Kidney (tissue), 14 donors: ENCODE results near the gene DEXI. TPM values are rescaled to one million over a fixed set of nuclear protein-coding genes. Genes with fewer than 3 reads are reported as not detected.

ENCODE experiments used
- DNase-seq, 5 donors: peaks; one replicate each; pipeline ENCODE4 v3.0.0-alpha.2; 2013 to 2020
- FAIRE-seq: peaks from 2 replicates; lab custom pipeline; 2012; peaks lifted over from hg19 to GRCh38; lab: Jason Lieb, UNC
- H3K27ac ChIP-seq, 2 donors: one replicate each; pipeline ENCODE4 v1.7.0; 2013; ENCODE audit warnings: low read depth in 2 of 2, low read length in 2 of 2, inconsistent platforms in 1 of 2
- H3K27me3 ChIP-seq: one replicate; pipeline ENCODE4 v1.7.1; 2013; ENCODE audit warnings: low read length, inconsistent platforms; ENCODE audit not compliant: control insufficient read depth, insufficient read depth
- H3K36me3 ChIP-seq, 3 donors: one replicate each; pipeline versions ENCODE4 v1.7.0 to v1.7.1; 2013; ENCODE audit warnings: low read length in 3 of 3, control low read depth in 1 of 3, inconsistent platforms in 1 of 3; ENCODE audit not compliant: insufficient read depth in 3 of 3, control insufficient read depth in 2 of 3
- H3K4me1 ChIP-seq, 3 donors: one replicate each; pipeline versions ENCODE4 v1.7.0 to v1.7.1; 2013; ENCODE audit warnings: low read length in 3 of 3, inconsistent platforms in 1 of 3, low read depth in 1 of 3; ENCODE audit not compliant: control insufficient read depth in 2 of 3, insufficient read depth in 2 of 3
- H3K4me3 ChIP-seq, 3 donors: one replicate each; pipeline versions ENCODE4 v1.7.0 to v1.8.1; 2013; ENCODE audit warnings: low read length in 3 of 3, control low read depth in 1 of 3, inconsistent platforms in 1 of 3
- H3K9ac ChIP-seq, 3 donors: one replicate each; pipeline versions ENCODE4 v1.7.0 to v1.7.1; 2013; ENCODE audit warnings: low read length in 3 of 3, control low read depth in 1 of 3, inconsistent platforms in 1 of 3
- H3K9me3 ChIP-seq, 3 donors: one replicate each; pipeline versions ENCODE4 v1.7.0 to v1.7.1; 2013; ENCODE audit warnings: low read length in 3 of 3, control low read depth in 1 of 3, inconsistent platforms in 1 of 3; ENCODE audit not compliant: control insufficient read depth in 2 of 3, insufficient read depth in 1 of 3
- CTCF ChIP-seq: IDR thresholded peaks from 3 replicates; pipeline ENCODE4 v1.5.1; 2012; ENCODE audit warnings: mild to moderate bottlenecking, moderate library complexity, borderline replicate concordance; ENCODE audit not compliant: insufficient read depth; ENCODE audit errors: extremely low read depth
- intact Hi-C: fragments of 100-400 bp; cut with DNase I; formaldehyde crosslinking; loops from one replicate; pipeline ENCODE4 v1.11.1; 2022
- polyA plus RNA-seq: library from polyadenylated mRNA; stranded (reverse); fragments of 350-450 nt; fragmentation: Illumina TruSeq; extraction: RNeasy Lipid Tissue Mini Kit (QIAGEN cat#74804); gene quantifications from one replicate; pipeline ENCODE4 v1.2.3, GENCODE V29; 2014; ENCODE audit warnings: low read depth, low replicate concordance; ENCODE audit not compliant: insufficient read depth
- total RNA-seq: library from RNA; stranded (reverse); fragmentation: NEBNext Ultra II Directional; extraction: Animal tissue kit (Norgen Biotek cat#: 25700); gene quantifications from one replicate; pipeline ENCODE4 v1.2.1, GENCODE V29; 2021
- donor health status: control.
- donor health status: control.
- donor health status: control.
- donor health status: control.
- donor health status: control.
- donor health status: DM: yes; HTN: yes; CAD: no.
- donor health status: Normal renal cell carcinoma (clear cell type).

Gene DEXI
- total and polyA plus RNA-seq, 2 donors from 2014 or later: 31.0 to 46.2 TPM

GRCh38 chr16:10957771-10958482, 15.7 kb upstream of the DEXI start:
- FAIRE-seq (no peak), DNase-seq (no peak)

DNA sequence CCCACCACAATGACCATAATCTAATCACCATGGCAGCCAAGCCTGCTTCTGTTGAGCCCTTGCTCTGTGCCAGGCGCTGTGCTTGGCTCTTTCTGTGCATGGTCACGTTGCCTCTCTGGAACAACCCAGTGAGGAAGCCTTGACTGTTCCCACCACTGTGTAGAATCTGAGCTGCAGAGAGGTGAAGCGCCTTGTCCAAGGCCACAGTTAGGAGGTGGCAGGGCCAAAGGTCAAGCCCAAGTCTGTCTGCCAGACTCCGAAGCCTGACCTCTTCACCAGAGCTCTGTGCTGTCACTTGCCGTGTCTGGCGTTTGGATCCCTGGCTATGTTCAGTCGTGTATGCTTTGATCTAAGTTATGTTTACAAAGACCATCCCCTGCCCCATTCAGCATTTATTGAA, 12.6 kb upstream of the DEXI start:
- no peak overlapping the region for H3K27ac ChIP-seq
- no peaks in the 10 kb centered on the region for H3K36me3 ChIP-seq
- no peak overlapping the region for H3K9ac ChIP-seq
- peaks cover 0 to 11% (median 7%) of the 10 kb centered on the region in 3 donors for H3K4me1 ChIP-seq
- intact Hi-C loops: no loop called here
- no peak for FAIRE-seq
- DNase-seq: no peak
- H3K27me3 ChIP-seq: no peaks in the 10 kb centered on the region
- H3K4me3 ChIP-seq: no peak overlapping the region
- no peaks in the 10 kb centered on the region for H3K9me3 ChIP-seq
- TF ChIP-seq CTCF: no peak

More at GRCh38 chr16:10957771-10958482, 15.7 kb upstream of the DEXI start:
- no peak for TF ChIP-seq CTCF
- Histone ChIP-seq H3K4me3 (no peak overlapping the region), H3K9me3 (no peaks in the 10 kb centered on the region), H3K36me3 (peaks cover under 1 to 3% (median 3%) of the 10 kb centered on the region in 3 donors), H3K9ac (no peak overlapping the region), H3K27me3 (no peaks in the 10 kb centered on the region), H3K4me1 (peaks cover 0 to 11% (median 8%) of the 10 kb centered on the region in 3 donors), H3K27ac (no peak overlapping the region)
- intact Hi-C loops: no loop called here

GRCh38 chr16:10951026-10951425, 8.8 kb upstream of the DEXI start:
- no peak overlapping the region for H3K4me3 ChIP-seq
- peaks cover 1 to 36% (median 19%) of the 10 kb centered on the region in 3 donors for H3K4me1 ChIP-seq
- FAIRE-seq: no peak

More at GRCh38 chr16:10951026-10951425, 8.8 kb upstream of the DEXI start:
- no peak for TF ChIP-seq CTCF
- Histone ChIP-seq H3K9me3 (no peaks in the 10 kb centered on the region), H3K36me3 (no peaks in the 10 kb centered on the region), H3K27me3 (no peaks in the 10 kb centered on the region), H3K9ac (no peak overlapping the region), H3K27ac (no peak overlapping the region)
- no peak for DNase-seq
- intact Hi-C loops: no loop called here
